GM21825 (cell line): ENCODE results near the gene FRK.
A peak's percentile ranks its signal among the peaks of the same experiment; 100 is the strongest.
"Not testable (repeated sequence)": the region's sequence is repeated elsewhere in the genome, so short reads cannot be mapped to it uniquely, and the experiment has no call there.

Experiments
- ATAC-seq: cut with Tn5 transposase; IDR thresholded peaks from one replicate; pipeline ENCODE4 v1.9.1; 2021; ENCODE audit warnings: mild to moderate bottlenecking, moderate library complexity; ENCODE audit not compliant: unreplicated experiment

The FRK gene

GRCh38 chr6:116060572-116061283 is at the start of gene FRK:
Gene FRK (minus strand): TSS chr6:116060891. CDS start chr6:116060311, 580 bp downstream.
- no peak for ATAC-seq

GRCh38 chr6:116108836-116109235 is 48.1 kb upstream of the FRK start:
- no peak for ATAC-seq

- ATAC-seq = no peak
These were observed 45.5 kb upstream of the FRK start for GRCh38 chr6:116106146-116106545.

- ATAC-seq = no peak
These were observed 44.6 kb upstream of the FRK start for GRCh38 chr6:116105247-116105646.

GRCh38 chr6:116104636-116105035 is 43.9 kb upstream of the FRK start:
- ATAC-seq = no peak

- no peak for ATAC-seq
These were observed 42.2 kb upstream of the FRK start for GRCh38 chr6:116102873-116103272.

GRCh38 chr6:116101790-116102189 is 41.1 kb upstream of the FRK start:
- no peak for ATAC-seq

GRCh38 chr6:116101302-116101718 is 40.6 kb upstream of the FRK start:
- no peak for ATAC-seq

GRCh38 chr6:116100419-116101301 is 40.0 kb upstream of the FRK start, which contains the start of gene NT5DC1:
Gene NT5DC1 (plus strand): TSS chr6:116100853. CDS start chr6:116100931, 78 bp downstream.
- peak; percentile 86 for ATAC-seq

- ATAC-seq = no peak
These were observed 38.3 kb upstream of the FRK start for GRCh38 chr6:116099036-116099435.

GRCh38 chr6:116096979-116097816 is 36.5 kb upstream of the FRK start:
- no peak for ATAC-seq

GRCh38 chr6:116096048-116096759 is 35.5 kb upstream of the FRK start:
- ATAC-seq = not testable (repeated sequence)

GRCh38 chr6:116094041-116094440 is 33.4 kb upstream of the FRK start:
- no peak for ATAC-seq

- ATAC-seq = peak; percentile 60
These were observed 29.6 kb upstream of the FRK start for GRCh38 chr6:116090251-116090650.

GRCh38 chr6:116088946-116089345 is 28.3 kb upstream of the FRK start:
- ATAC-seq = no peak

GRCh38 chr6:116087437-116088027 is 26.8 kb upstream of the FRK start:
- ATAC-seq = peak; percentile 95

GRCh38 chr6:116084284-116084683 is 23.6 kb upstream of the FRK start:
- no peak for ATAC-seq

GRCh38 chr6:116083052-116083451 is 22.4 kb upstream of the FRK start:
- ATAC-seq = no peak

- no peak for ATAC-seq
These were observed 18.3 kb upstream of the FRK start for GRCh38 chr6:116078945-116079344.

- ATAC-seq = no peak
These were observed 17.8 kb upstream of the FRK start for GRCh38 chr6:116078522-116078921.
